ENCODE results near the gene EYS.

EYS gene

DNA sequence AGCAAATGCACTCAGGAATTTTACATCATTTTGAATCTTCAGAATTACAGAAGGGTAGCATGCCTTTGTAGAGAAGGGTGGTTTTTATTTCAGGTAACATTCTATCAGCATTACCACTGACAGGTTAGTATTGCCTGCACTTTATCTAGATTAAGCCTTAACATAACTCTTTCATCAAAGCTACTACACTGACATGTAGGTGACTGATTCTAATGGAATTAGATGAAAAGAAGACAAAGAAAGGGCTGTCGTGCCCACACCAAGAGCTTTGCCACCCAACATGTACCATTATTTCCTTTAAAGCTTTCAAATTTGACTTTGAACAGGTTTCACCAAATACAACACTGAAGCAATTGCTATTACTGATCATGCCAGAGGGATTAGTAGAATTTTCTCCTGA is 551.9 kb downstream of the EYS start:
- Histone ChIP-seq H3K4me3 (ENCODE audit: low read length) (no peak overlapping the region), H3F3A (ENCODE audit: control insufficient read depth, insufficient read depth) (no peaks in the 10 kb centered on the region), H3K9me3 (ENCODE audit: control insufficient read depth, insufficient read depth, low read length) (no peaks in the 10 kb centered on the region), H3K4me1 (ENCODE audit: control insufficient read depth, low read length) (no peaks in the 10 kb centered on the region), H3K27me3 (ENCODE audit: control insufficient read depth, low read length) (no peaks in the 10 kb centered on the region), H3K9me2 (replicated peaks; ENCODE audit: control insufficient read depth, low read length) (no peaks in the 10 kb centered on the region), H3K36me3 (ENCODE audit: control insufficient read depth, low read length) (no peaks in the 10 kb centered on the region), H3K4me2 (ENCODE audit: low read length) (no peak overlapping the region), H3K79me2 (ENCODE audit: control insufficient read depth, low read length) (no peaks in the 10 kb centered on the region), H4K20me1 (ENCODE audit: control insufficient read depth, insufficient read depth, low read depth, low read length) (no peaks in the 10 kb centered on the region), H3K27ac (ENCODE audit: low read depth, low read length) (no peak overlapping the region)
- no peak for TF ChIP-seq EZH2phosphoT487 (IDR thresholded peaks at IDR 0.05; ENCODE audit: borderline replicate concordance, low read length)
- TF ChIP-seq, protein P1, sequence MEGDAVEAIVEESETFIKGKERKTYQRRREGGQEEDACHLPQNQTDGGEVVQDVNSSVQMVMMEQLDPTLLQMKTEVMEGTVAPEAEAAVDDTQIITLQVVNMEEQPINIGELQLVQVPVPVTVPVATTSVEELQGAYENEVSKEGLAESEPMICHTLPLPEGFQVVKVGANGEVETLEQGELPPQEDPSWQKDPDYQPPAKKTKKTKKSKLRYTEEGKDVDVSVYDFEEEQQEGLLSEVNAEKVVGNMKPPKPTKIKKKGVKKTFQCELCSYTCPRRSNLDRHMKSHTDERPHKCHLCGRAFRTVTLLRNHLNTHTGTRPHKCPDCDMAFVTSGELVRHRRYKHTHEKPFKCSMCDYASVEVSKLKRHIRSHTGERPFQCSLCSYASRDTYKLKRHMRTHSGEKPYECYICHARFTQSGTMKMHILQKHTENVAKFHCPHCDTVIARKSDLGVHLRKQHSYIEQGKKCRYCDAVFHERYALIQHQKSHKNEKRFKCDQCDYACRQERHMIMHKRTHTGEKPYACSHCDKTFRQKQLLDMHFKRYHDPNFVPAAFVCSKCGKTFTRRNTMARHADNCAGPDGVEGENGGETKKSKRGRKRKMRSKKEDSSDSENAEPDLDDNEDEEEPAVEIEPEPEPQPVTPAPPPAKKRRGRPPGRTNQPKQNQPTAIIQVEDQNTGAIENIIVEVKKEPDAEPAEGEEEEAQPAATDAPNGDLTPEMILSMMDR (IDR thresholded peaks at IDR 0.05; ENCODE audit: low read depth, low read length, poor library complexity, severe bottlenecking) = no peak

DNA sequence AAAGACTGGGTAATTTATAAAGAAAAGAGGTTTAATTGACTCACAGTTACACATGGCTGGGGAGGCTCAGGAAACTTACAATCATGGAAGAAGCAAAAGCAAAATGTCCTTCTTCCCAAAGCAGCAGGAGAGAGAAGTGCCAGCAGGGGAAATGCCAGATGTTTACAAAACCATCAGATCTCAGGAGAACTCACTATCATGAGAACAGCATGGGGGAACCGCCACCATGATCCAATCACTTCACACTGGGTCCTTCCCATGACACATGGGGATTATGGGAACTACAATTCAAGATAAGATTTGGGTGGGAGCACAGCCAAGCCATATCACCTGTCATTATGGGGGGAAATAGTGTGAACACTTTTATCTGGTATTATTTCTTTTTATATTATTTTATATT is 557.2 kb downstream of the EYS start:
- Histone ChIP-seq H3K79me2 (ENCODE audit: control insufficient read depth, low read length) (no peaks in the 10 kb centered on the region), H4K20me1 (ENCODE audit: control insufficient read depth, insufficient read depth, low read depth, low read length) (no peaks in the 10 kb centered on the region), H3K4me1 (ENCODE audit: control insufficient read depth, low read length) (no peaks in the 10 kb centered on the region), H3K9me3 (ENCODE audit: control insufficient read depth, insufficient read depth, low read length) (peaks cover 4% of the 10 kb centered on the region; the same call in 1 of the 2 replicates), H3K4me3 (ENCODE audit: low read length) (no peak overlapping the region), H3K4me2 (ENCODE audit: low read length) (no peak overlapping the region), H3K27me3 (ENCODE audit: control insufficient read depth, low read length) (no peaks in the 10 kb centered on the region), H3F3A (ENCODE audit: control insufficient read depth, insufficient read depth) (no peaks in the 10 kb centered on the region), H3K9me2 (replicated peaks; ENCODE audit: control insufficient read depth, low read length) (no peaks in the 10 kb centered on the region), H3K36me3 (ENCODE audit: control insufficient read depth, low read length) (no peaks in the 10 kb centered on the region), H3K27ac (ENCODE audit: low read depth, low read length) (no peak overlapping the region)
- TF ChIP-seq EZH2phosphoT487 (IDR thresholded peaks at IDR 0.05; ENCODE audit: borderline replicate concordance, low read length) = no peak
- TF ChIP-seq, protein P1 (IDR thresholded peaks at IDR 0.05; ENCODE audit: low read depth, low read length, poor library complexity, severe bottlenecking) = no peak

DNA sequence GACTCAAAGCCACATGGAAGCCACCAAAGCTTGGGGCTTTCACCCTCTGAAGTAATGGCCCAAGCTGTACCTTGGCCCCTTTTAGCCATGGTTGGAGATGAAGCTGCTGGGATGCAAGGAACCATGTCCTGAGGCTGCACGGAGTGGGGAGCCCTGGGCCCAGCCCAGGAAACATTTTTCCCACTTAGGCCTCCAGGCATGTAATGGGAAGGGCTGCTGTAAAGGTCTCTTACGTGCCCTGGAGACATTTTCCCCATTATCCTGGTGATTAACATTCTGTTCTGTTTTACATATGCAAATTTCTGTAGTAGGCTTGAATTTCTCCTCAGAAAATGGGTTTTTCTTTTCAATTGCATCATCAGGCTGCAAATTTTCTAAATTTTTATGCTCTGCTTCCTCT is 558.2 kb downstream of the EYS start:
- H3K9me2 ChIP-seq (replicated peaks; ENCODE audit: control insufficient read depth, low read length) = no peaks in the 10 kb centered on the region
- no peaks in the 10 kb centered on the region for H3K36me3 ChIP-seq (ENCODE audit: control insufficient read depth, low read length)
- no peaks in the 10 kb centered on the region for H3F3A ChIP-seq (ENCODE audit: control insufficient read depth, insufficient read depth)
- no peak overlapping the region for H3K27ac ChIP-seq (ENCODE audit: low read depth, low read length)
- H4K20me1 ChIP-seq (ENCODE audit: control insufficient read depth, insufficient read depth, low read depth, low read length) = no peaks in the 10 kb centered on the region
- TF ChIP-seq EZH2phosphoT487 (IDR thresholded peaks at IDR 0.05; ENCODE audit: borderline replicate concordance, low read length) = no peak
- TF ChIP-seq, protein P1 (IDR thresholded peaks at IDR 0.05; ENCODE audit: low read depth, low read length, poor library complexity, severe bottlenecking) = no peak
- H3K27me3 ChIP-seq (ENCODE audit: control insufficient read depth, low read length) = no peaks in the 10 kb centered on the region
- peaks cover 4% of the 10 kb centered on the region; the same call in 1 of the 2 replicates for H3K9me3 ChIP-seq (ENCODE audit: control insufficient read depth, insufficient read depth, low read length)
- no peaks in the 10 kb centered on the region for H3K79me2 ChIP-seq (ENCODE audit: control insufficient read depth, low read length)
- no peaks in the 10 kb centered on the region for H3K4me1 ChIP-seq (ENCODE audit: control insufficient read depth, low read length)
- H3K4me3 ChIP-seq (ENCODE audit: low read length) = no peak overlapping the region
- no peak overlapping the region for H3K4me2 ChIP-seq (ENCODE audit: low read length)
